Fibroblast of mammary gland (primary cell): ENCODE results near the gene SETD7.

Source experiments
- DNase-seq: peaks from one replicate; pipeline ENCODE4 v3.0.0-alpha.2; 2010; ENCODE audit warnings: low read depth
- H3K4me3 ChIP-seq: 2 replicates; pipeline ENCODE4 v1.5.1; 2011; ENCODE audit warnings: low read depth, mild to moderate bottlenecking, low read length, moderate library complexity; ENCODE audit not compliant: control insufficient read depth
- TF ChIP-seq, protein P1 (sequence below): conservative IDR thresholded peaks from 2 replicates; pipeline ENCODE4 v1.5.1; 2011; ENCODE audit warnings: low read depth, low read length, inconsistent platforms; ENCODE audit not compliant: control insufficient read depth, insufficient read depth

SETD7 gene

GRCh38 chr4:139575072-139575471 is 19.1 kb upstream of the SETD7 start:
- TF ChIP-seq, protein P1, sequence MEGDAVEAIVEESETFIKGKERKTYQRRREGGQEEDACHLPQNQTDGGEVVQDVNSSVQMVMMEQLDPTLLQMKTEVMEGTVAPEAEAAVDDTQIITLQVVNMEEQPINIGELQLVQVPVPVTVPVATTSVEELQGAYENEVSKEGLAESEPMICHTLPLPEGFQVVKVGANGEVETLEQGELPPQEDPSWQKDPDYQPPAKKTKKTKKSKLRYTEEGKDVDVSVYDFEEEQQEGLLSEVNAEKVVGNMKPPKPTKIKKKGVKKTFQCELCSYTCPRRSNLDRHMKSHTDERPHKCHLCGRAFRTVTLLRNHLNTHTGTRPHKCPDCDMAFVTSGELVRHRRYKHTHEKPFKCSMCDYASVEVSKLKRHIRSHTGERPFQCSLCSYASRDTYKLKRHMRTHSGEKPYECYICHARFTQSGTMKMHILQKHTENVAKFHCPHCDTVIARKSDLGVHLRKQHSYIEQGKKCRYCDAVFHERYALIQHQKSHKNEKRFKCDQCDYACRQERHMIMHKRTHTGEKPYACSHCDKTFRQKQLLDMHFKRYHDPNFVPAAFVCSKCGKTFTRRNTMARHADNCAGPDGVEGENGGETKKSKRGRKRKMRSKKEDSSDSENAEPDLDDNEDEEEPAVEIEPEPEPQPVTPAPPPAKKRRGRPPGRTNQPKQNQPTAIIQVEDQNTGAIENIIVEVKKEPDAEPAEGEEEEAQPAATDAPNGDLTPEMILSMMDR = no peak

DNA sequence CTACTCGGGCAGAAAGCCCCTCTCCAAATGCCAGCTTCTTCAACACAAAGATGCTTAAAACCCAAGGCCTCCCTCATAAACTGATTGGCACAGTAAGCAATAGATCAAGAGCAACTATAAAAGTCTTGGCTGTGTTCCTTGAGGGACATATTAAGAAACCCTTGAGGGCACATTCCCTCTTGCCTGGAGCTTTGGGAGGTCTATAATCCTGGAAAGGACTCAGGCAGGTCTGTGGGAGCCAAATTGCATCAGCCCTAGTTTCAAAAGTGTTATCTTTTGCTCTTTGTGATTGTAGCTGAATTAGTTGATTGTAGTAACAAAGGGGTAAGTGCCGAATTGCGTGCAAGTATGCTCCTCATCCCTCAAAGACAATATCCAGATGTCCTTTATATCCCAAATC is 18.6 kb upstream of the SETD7 start:
- TF ChIP-seq, protein P1 = no peak
- no peak for DNase-seq
- no peak overlapping the region for H3K4me3 ChIP-seq

More at GRCh38 chr4:139575072-139575471, 19.1 kb upstream of the SETD7 start:
- no peak for DNase-seq
- H3K4me3 ChIP-seq = no peak overlapping the region

GRCh38 chr4:139568206-139568955 is 12.4 kb upstream of the SETD7 start:
- no peak for DNase-seq
- no peak overlapping the region for H3K4me3 ChIP-seq
- TF ChIP-seq, protein P1 = no peak

GRCh38 chr4:139567159-139567870 is 11.3 kb upstream of the SETD7 start:
- no peak for DNase-seq
- H3K4me3 ChIP-seq = no peak overlapping the region
- TF ChIP-seq, protein P1 = no peak

DNA sequence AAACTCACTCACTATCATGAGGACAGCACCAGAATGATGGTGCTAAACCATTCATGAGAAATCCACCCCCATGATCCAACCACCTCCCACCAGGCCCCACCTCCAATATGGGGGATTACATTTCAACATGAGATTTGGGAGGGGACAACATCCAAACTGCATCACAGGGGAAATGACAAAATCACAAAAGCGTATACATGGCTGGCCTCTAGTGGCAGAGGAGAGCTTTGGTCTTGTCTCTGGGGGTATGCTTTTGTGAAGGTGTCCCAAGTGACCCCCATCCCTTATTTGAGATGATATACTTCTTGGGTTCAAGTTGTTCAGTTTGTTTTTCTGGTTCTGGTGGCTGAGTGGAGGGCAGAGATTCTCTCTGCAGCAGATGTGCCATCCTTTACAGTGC is 8.5 kb upstream of the SETD7 start:
- no peak for DNase-seq
- TF ChIP-seq, protein P1 = peak; percentile 21
- H3K4me3 ChIP-seq = no peak overlapping the region

DNA sequence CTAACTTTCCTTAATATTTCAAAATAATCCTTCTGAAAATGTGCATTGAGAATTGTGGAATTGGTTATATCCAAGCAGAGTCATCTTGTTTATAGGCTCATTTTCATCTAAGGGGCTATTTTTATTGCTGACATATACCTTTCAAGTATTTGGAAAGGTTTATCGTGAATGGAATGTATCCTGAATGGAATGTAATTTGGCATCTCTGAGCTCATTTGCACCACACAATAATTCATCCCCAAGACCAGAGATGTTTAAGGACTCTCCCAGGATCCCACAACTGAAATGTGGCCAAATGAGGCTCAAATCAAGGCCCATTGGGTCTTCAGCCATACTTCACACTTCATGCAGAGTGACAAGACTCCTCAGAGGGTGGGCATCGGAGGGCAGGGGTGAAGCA is 7.5 kb upstream of the SETD7 start:
- DNase-seq = no peak
- H3K4me3 ChIP-seq = no peak overlapping the region
- TF ChIP-seq, protein P1 = no peak
